Smooth muscle cell (in vitro differentiated cells): Measurements from ENCODE around the gene C16orf54. TPM values are rescaled to one million over a fixed set of nuclear protein-coding genes. Genes with fewer than 3 reads are reported as not detected.

Source experiments
- DNase-seq: peaks from one replicate; lab custom pipeline; 2025; ENCODE audit not compliant: unreplicated experiment; lab: John Stamatoyannopoulos, UW
- H2AFZ ChIP-seq: fragments of 200-600 bp; sonication (generic); 2 replicates; pipeline ENCODE4 v1.6.0; 2016; ENCODE audit warnings: antibody characterized with exemption, low read depth, mild to moderate bottlenecking
- H3F3A ChIP-seq: fragments of 200-600 bp; sonication (generic); 2 replicates; pipeline ENCODE4 v1.6.0; 2017; ENCODE audit warnings: antibody characterized with exemption, low read depth
- H3K27ac ChIP-seq: fragments of 200-600 bp; sonication (generic); 2 replicates; pipeline ENCODE4 v1.5.1; 2016; ENCODE audit warnings: low read depth, mild to moderate bottlenecking
- H3K27me3 ChIP-seq: fragments of 200-600 bp; sonication (generic); 2 replicates; pipeline ENCODE4 v1.6.1; 2016; ENCODE audit warnings: low read depth, mild to moderate bottlenecking
- H3K36me3 ChIP-seq: fragments of 200-600 bp; sonication (generic); 2 replicates; pipeline ENCODE4 v1.5.1; 2016; ENCODE audit warnings: low read depth
- H3K4me1 ChIP-seq: fragments of 200-600 bp; sonication (generic); 2 replicates; pipeline ENCODE4 v1.5.1; 2016; ENCODE audit warnings: low read depth
- H3K4me2 ChIP-seq: fragments of 200-600 bp; sonication (generic); 2 replicates; pipeline ENCODE4 v1.6.0; 2016; ENCODE audit warnings: mild to moderate bottlenecking
- H3K4me3 ChIP-seq: fragments of 200-600 bp; sonication (generic); 2 replicates; pipeline ENCODE4 v1.5.1; 2016; ENCODE audit warnings: mild to moderate bottlenecking
- H3K79me2 ChIP-seq: fragments of 200-600 bp; sonication (generic); 2 replicates; pipeline ENCODE4 v1.6.0; 2016; ENCODE audit warnings: low read depth, mild to moderate bottlenecking
- H3K9ac ChIP-seq: fragments of 200-600 bp; sonication (generic); 2 replicates; pipeline ENCODE4 v1.6.0; 2016; ENCODE audit warnings: low read depth
- H3K9me3 ChIP-seq: fragments of 200-600 bp; sonication (generic); replicated peaks from 2 replicates; pipeline ENCODE4 v1.5.1; 2016; ENCODE audit warnings: low read depth
- H4K20me1 ChIP-seq: fragments of 200-600 bp; sonication (generic); 2 replicates; pipeline ENCODE4 v1.6.0; 2016; ENCODE audit warnings: low read depth
- CTCF ChIP-seq: fragments of 200-600 bp; sonication (generic); IDR thresholded peaks from 2 replicates; pipeline ENCODE4 v1.5.1; 2017; ENCODE audit warnings: borderline replicate concordance, mild to moderate bottlenecking, antibody characterized with exemption; ENCODE audit not compliant: insufficient read depth, poor library complexity, severe bottlenecking
- WGBS: methylation state at CpG from one replicate; pipeline ENCODE4 v1.1.7; 2016; ENCODE audit warnings: low lambda C conversion rate; 5-methylcytosine and 5-hydroxymethylcytosine counted together
- polyA plus RNA-seq: library from polyadenylated mRNA; unstranded; fragments of >200 nt; fragmentation: Nextera tagmentation; extraction: Ambion mirVana; gene quantifications from 2 replicates; pipeline ENCODE4 v1.2.1, GENCODE V29; 2016
- total RNA-seq: library from RNA; depleted of rRNA; stranded (reverse); fragments of >200 nt; gene quantifications from 2 replicates; pipeline ENCODE4 v1.2.3, GENCODE V29; 2014

C16orf54 gene
- total and polyA plus RNA-seq, 2 experiments from 2014 or later: not detected

- no peak for DNase-seq
- H3K9me3 ChIP-seq: no peaks in the 10 kb centered on the region
- no peaks in the 10 kb centered on the region for H3K4me1 ChIP-seq
- no peaks in the 10 kb centered on the region for H3F3A ChIP-seq
- WGBS: 86% methylated on average over 7 of the region's 7 CpGs
- no peaks in the 10 kb centered on the region for H4K20me1 ChIP-seq
- H3K36me3 ChIP-seq: no peaks in the 10 kb centered on the region
- H3K79me2 ChIP-seq: no peaks in the 10 kb centered on the region
- H3K27ac ChIP-seq: no peak overlapping the region
- H3K4me2 ChIP-seq: no peak overlapping the region
- no peak for TF ChIP-seq CTCF
- no peak overlapping the region for H3K4me3 ChIP-seq
- H2AFZ ChIP-seq: no peak overlapping the region
- no peaks in the 10 kb centered on the region for H3K27me3 ChIP-seq
- no peak overlapping the region for H3K9ac ChIP-seq
Observed at GRCh38 chr16:29770250-29770929, 24.6 kb upstream of the C16orf54 start.

GRCh38 chr16:29769507-29769906 is 23.7 kb upstream of the C16orf54 start:
- Histone ChIP-seq H3F3A (no peaks in the 10 kb centered on the region), H3K27ac (no peak overlapping the region), H3K4me3 (no peak overlapping the region), H2AFZ (no peak overlapping the region), H3K27me3 (no peaks in the 10 kb centered on the region), H3K4me1 (no peaks in the 10 kb centered on the region), H3K79me2 (no peaks in the 10 kb centered on the region), H3K36me3 (no peaks in the 10 kb centered on the region), H4K20me1 (no peaks in the 10 kb centered on the region), H3K9me3 (no peaks in the 10 kb centered on the region), H3K9ac (no peak overlapping the region), H3K4me2 (no peak overlapping the region)
- 89% methylated on average over 2 of the region's 2 CpGs for WGBS
- DNase-seq: no peak
- no peak for TF ChIP-seq CTCF

- WGBS: 88% methylated on average over 3 of the region's 3 CpGs
- H3K4me3 ChIP-seq: no peak overlapping the region
- no peaks in the 10 kb centered on the region for H3K36me3 ChIP-seq
- no peak for TF ChIP-seq CTCF
- no peaks in the 10 kb centered on the region for H3K4me1 ChIP-seq
- no peaks in the 10 kb centered on the region for H4K20me1 ChIP-seq
- no peaks in the 10 kb centered on the region for H3K27me3 ChIP-seq
- H3K9ac ChIP-seq: no peak overlapping the region
- no peak overlapping the region for H2AFZ ChIP-seq
- H3K4me2 ChIP-seq: no peak overlapping the region
- no peaks in the 10 kb centered on the region for H3K9me3 ChIP-seq
- no peak overlapping the region for H3K27ac ChIP-seq
- no peaks in the 10 kb centered on the region for H3K79me2 ChIP-seq
- no peak for DNase-seq
- no peaks in the 10 kb centered on the region for H3F3A ChIP-seq
Observed at GRCh38 chr16:29767062-29767461, 21.3 kb upstream of the C16orf54 start.

GRCh38 chr16:29766571-29766970 is 20.8 kb upstream of the C16orf54 start:
- WGBS: 93% methylated on average over 3 of the region's 3 CpGs
- Histone ChIP-seq H3K4me2 (no peak overlapping the region), H3K36me3 (no peaks in the 10 kb centered on the region), H4K20me1 (no peaks in the 10 kb centered on the region), H3K9me3 (no peaks in the 10 kb centered on the region), H3K4me1 (no peaks in the 10 kb centered on the region), H3K79me2 (no peaks in the 10 kb centered on the region), H3K27ac (no peak overlapping the region), H2AFZ (no peak overlapping the region), H3F3A (no peaks in the 10 kb centered on the region), H3K9ac (no peak overlapping the region), H3K4me3 (no peak overlapping the region), H3K27me3 (no peaks in the 10 kb centered on the region)
- no peak for TF ChIP-seq CTCF
- no peak for DNase-seq
